Sigmoid colon (tissue), 7 donors: ENCODE results near the gene METRN. TPM values are rescaled to one million over a fixed set of nuclear protein-coding genes. Genes with fewer than 3 reads are reported as not detected.

Experiments used
- DNase-seq: peaks from one replicate; pipeline ENCODE4 v3.0.0-alpha.2; 2019
- H3K27ac ChIP-seq, 4 donors: fragments of 200-600 bp; sonication (generic); one replicate each; pipeline ENCODE4 v1.5.1; 2016 to 2019; ENCODE audit warnings: mild to moderate bottlenecking in 1 of 4
- H3K27me3 ChIP-seq, 3 donors: fragments of 200-600 bp; sonication (generic); one replicate each; pipeline ENCODE4 v1.5.1; 2019; ENCODE audit warnings: mild to moderate bottlenecking in 1 of 3
- H3K36me3 ChIP-seq, 4 donors: fragments of 200-600 bp; sonication (generic); one replicate each; pipeline ENCODE4 v1.5.1; 2016 to 2019
- H3K4me1 ChIP-seq, 4 donors: fragments of 200-600 bp; sonication (generic); one replicate each; pipeline ENCODE4 v1.5.1; 2017 to 2019
- H3K4me3 ChIP-seq, 4 donors: fragments of 200-600 bp; sonication (generic); one replicate each; pipeline ENCODE4 v1.5.1; 2017 to 2019; ENCODE audit warnings: mild to moderate bottlenecking in 2 of 4, moderate library complexity in 1 of 4
- H3K9me3 ChIP-seq, 4 donors: fragments of 200-600 bp in 3 of 4; sonication (generic) in 3 of 4; one replicate each; pipeline versions ENCODE4 v1.5.1 to v1.6.1; 2013 to 2019
- CTCF ChIP-seq, 4 experiments: fragments of 450-650 bp in 3 of 4; fragments of 200-600 bp in 1 of 4; IDR thresholded peaks; one replicate each; pipeline ENCODE4 v1.5.1; 2016 to 2019; ENCODE audit warnings: antibody characterized with exemption in 4 of 4, mild to moderate bottlenecking in 3 of 4, moderate library complexity in 2 of 4
- EP300 ChIP-seq, 4 donors: sonication (generic); formaldehyde crosslinking; IDR thresholded peaks; one replicate each; pipeline ENCODE4 v1.6.1; 2017; ENCODE audit warnings: antibody characterized with exemption in 4 of 4
- POLR2A ChIP-seq, 2 donors: fragments of 450-650 bp; IDR thresholded peaks; one replicate each; pipeline ENCODE4 v1.6.1; 2016; ENCODE audit warnings: antibody characterized with exemption in 2 of 2, mild to moderate bottlenecking in 2 of 2, moderate library complexity in 2 of 2
- POLR2AphosphoS5 ChIP-seq, 4 donors: sonication (generic); formaldehyde crosslinking; IDR thresholded peaks; one replicate each; pipeline ENCODE4 v1.6.1; 2017; ENCODE audit warnings: antibody characterized with exemption in 4 of 4
- WGBS, 2 donors: extraction: QIAGEN DNeasy Blood & Tissue Kit; methylation state at CpG; one replicate each; pipeline ENCODE4 v1.1.7; 2013; 5-methylcytosine and 5-hydroxymethylcytosine counted together
- intact Hi-C: fragments of 100-400 bp; cut with DNase I; formaldehyde crosslinking; loops from one replicate; pipeline ENCODE4 v1.15.1; 2023
- polyA plus RNA-seq, 3 donors: library from polyadenylated mRNA; stranded (reverse); fragments of 200-250 nt; gene quantifications; one replicate each; pipeline ENCODE4 v1.2.3, GENCODE V29; 2013
- total RNA-seq, 4 donors: library from RNA; depleted of rRNA; stranded (reverse); fragments of >200 nt; gene quantifications; one replicate each; pipeline ENCODE4 v1.1.0, GENCODE V29; 2016
- donor health status: healthy with polysubstance abuse.
- donor health status: Bipolar disorder and iron deficiency.
- donor health status: healthy.

The METRN gene
- total and polyA plus RNA-seq, 7 donors = 16.5 to 49.9 (median 31.8) TPM

- H3K4me3 ChIP-seq = peak overlapping the region; percentile 17 to 53 (median 46)
- peaks cover 0 to 33% (median 27%) of the 10 kb centered on the region in 4 donors for H3K4me1 ChIP-seq
- TF ChIP-seq POLR2A (IDR thresholded peaks at IDR 0.05) (no peak), POLR2AphosphoS5 (IDR thresholded peaks at IDR 0.05) (peak in 1 of 4 donors; percentile 13)
- intact Hi-C loops = no loop called here
- H3K9me3 ChIP-seq = no peaks in the 10 kb centered on the region
- H3K27ac ChIP-seq = no peak overlapping the region
- WGBS, 2 donors = 1% methylated on average over 61 of the region's 61 CpGs
- peaks cover 0 to 10% (median 1%) of the 10 kb centered on the region in 4 donors for H3K36me3 ChIP-seq
- DNase-seq = no peak
- H3K27me3 ChIP-seq = peaks cover 27 to 45% (median 30%) of the 10 kb centered on the region in 3 donors
These were observed 12.5 kb downstream of the METRN start for GRCh38 chr16:727291-727977.

- WGBS, 2 donors = 1% methylated on average over 80 of the region's 80 CpGs
- peaks cover 0 to 33% (median 27%) of the 10 kb centered on the region in 4 donors for H3K4me1 ChIP-seq
- peak; percentile 83 for DNase-seq
- no peak overlapping the region for H3K27ac ChIP-seq
- H3K4me3 ChIP-seq = peak overlapping the region; percentile 17 to 53 (median 46)
- intact Hi-C loops = no loop called here
- H3K36me3 ChIP-seq = peaks cover 0 to 19% (median 7%) of the 10 kb centered on the region in 4 donors
- H3K27me3 ChIP-seq = peaks cover 27 to 45% (median 30%) of the 10 kb centered on the region in 3 donors
- no peaks in the 10 kb centered on the region for H3K9me3 ChIP-seq
- no peak for TF ChIP-seq POLR2A (IDR thresholded peaks at IDR 0.05)
- peak in 2 of 4 donors; percentile 24 to 36 for TF ChIP-seq POLR2AphosphoS5 (IDR thresholded peaks at IDR 0.05)
These were observed 13.4 kb downstream of the METRN start for GRCh38 chr16:728131-728889.

GRCh38 chr16:728890-729744 is 14.2 kb downstream of the METRN start:
- peaks cover 0 to 33% (median 27%) of the 10 kb centered on the region in 4 donors for H3K4me1 ChIP-seq
- DNase-seq = no peak
- no peak overlapping the region for H3K4me3 ChIP-seq
- H3K27ac ChIP-seq = no peak overlapping the region
- H3K27me3 ChIP-seq = peaks cover 27 to 45% (median 30%) of the 10 kb centered on the region in 3 donors
- no peak for TF ChIP-seq EP300 (IDR thresholded peaks at IDR 0.05)
- no peak for TF ChIP-seq CTCF (IDR thresholded peaks at IDR 0.05)
- TF ChIP-seq POLR2AphosphoS5 (IDR thresholded peaks at IDR 0.05) = no peak
- TF ChIP-seq POLR2A (IDR thresholded peaks at IDR 0.05) = no peak
- H3K9me3 ChIP-seq = no peaks in the 10 kb centered on the region
- intact Hi-C loops = no loop called here
- WGBS, 2 donors = 71 to 75% methylated on average over 55 of the region's 55 CpGs
- H3K36me3 ChIP-seq = peaks cover 0 to 27% (median 11%) of the 10 kb centered on the region in 4 donors

GRCh38 chr16:729768-730665 is 15.1 kb downstream of the METRN start:
- 91 to 92% methylated on average over 37 of the region's 37 CpGs for WGBS, 2 donors
- peaks cover 0 to 33% (median 27%) of the 10 kb centered on the region in 4 donors for H3K4me1 ChIP-seq
- H3K9me3 ChIP-seq = no peaks in the 10 kb centered on the region
- peaks cover 27 to 43% (median 30%) of the 10 kb centered on the region in 3 donors for H3K27me3 ChIP-seq
- TF ChIP-seq POLR2AphosphoS5 (IDR thresholded peaks at IDR 0.05) (no peak), EP300 (IDR thresholded peaks at IDR 0.05) (no peak), CTCF (IDR thresholded peaks at IDR 0.05) (no peak), POLR2A (IDR thresholded peaks at IDR 0.05) (no peak)
- H3K36me3 ChIP-seq = peaks cover 0 to 36% (median 17%) of the 10 kb centered on the region in 4 donors
- H3K27ac ChIP-seq = no peak overlapping the region
- intact Hi-C loops = no loop called here
- H3K4me3 ChIP-seq = no peak overlapping the region
- DNase-seq = no peak
